DMS53 (cell line): ENCODE results near the gene KCTD1.

Experiments used
- DNase-seq: peaks from one replicate; lab custom pipeline; 2025; lab: John Stamatoyannopoulos, UW

The KCTD1 gene

DNA sequence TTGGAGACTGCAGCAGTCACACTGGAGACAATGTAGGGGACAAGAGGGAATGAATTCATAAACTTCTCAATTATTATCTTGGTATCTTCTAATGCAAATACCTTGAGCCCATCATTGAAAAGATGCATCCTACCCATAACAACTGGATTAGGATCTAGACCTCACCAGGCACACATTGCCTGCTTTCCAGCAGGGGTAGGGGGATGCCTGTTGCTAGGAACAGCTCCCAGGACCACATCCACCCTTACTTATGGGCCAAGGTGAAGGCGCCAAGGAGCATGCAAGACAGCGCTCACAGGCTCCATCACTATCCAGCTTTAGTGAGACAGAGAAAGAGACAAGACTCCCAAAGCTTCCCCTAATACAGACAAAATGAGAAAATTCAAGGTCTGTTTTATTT is 24.4 kb downstream of the KCTD1 start:
- no peak for DNase-seq

DNA sequence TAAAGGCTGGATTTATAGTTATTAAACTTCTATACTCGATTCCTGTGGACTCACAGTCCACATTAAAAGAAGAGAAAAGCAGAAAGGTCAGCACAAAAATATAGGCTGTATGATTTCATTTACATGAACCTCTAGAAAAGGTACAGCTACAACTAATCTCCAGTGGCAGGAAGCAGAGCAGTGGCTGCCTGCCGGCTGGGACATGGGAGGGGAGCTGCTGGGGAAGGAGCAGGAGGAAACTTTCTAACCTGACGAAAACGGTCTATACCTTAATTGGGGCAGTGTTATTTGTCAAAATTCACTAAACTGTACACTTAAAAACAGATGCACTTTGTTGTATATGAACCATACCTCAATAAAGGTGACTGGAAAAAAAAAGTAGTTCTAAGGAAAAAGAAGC is 26.7 kb downstream of the KCTD1 start:
- DNase-seq: no peak

DNA sequence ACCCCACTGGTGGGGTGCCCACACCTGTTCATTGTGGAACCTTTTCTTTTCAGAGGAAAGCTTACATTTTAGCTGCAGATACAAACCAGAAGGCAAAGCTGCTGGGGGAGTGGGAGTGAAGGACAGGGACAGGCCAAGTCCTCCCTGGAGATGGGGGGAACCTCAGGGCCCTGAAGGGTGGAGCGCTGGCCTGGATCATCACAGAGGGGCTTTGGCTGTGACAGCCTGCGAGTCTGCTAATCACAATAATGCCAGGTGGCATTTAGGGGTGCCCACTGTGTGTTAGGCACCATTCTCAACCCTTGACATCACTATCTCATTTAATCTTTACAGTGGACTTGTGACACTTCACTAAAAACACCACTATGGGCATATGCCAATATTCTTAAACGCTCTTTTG is 27.4 kb downstream of the KCTD1 start:
- DNase-seq: no peak

- no peak for DNase-seq
Measured at GRCh38 chr18:26519114-26519513, 29.2 kb downstream of the KCTD1 start.

GRCh38 chr18:26516964-26517363 is 31.4 kb downstream of the KCTD1 start:
- DNase-seq: no peak

DNA sequence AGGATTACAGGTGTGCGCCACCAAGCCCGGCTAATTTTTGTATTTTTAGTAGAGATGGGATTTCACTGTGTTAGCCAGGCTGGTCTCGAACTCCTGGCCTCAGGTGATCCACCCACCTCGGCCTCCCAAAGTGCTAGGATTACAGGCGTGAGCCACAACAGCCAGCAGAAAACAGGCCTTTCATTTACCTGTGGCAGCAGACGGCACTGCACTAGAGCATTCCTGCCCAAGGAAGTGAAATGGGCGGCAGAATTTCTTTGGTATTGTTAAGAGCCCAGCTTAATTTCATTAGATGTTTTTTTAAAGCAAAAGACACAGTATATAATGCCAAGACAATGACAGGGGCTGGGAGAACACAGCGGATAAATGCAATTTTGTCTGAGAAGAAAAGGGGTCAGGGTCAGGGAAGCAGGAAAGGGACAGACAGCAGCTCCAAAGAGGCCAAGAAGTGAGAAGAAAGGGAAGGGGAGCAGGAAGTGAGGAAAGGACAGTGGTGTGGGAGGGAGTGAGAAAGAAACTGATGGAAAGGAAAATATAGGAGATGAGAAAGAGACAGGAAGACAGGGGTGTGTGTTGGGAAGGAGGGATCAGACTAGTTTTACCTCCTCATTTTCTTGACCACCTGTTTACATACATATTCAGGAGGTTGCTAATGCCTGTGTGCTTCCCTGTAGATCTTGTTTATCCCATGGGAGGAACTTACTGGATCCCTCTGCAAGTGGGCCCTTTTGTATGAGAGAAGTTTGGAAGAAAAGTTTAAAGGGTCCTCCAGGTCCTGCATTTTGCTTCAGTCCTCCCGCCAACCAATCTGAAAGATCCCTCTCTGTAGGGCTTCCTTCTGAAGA is 32.5 kb downstream of the KCTD1 start:
- DNase-seq: no peak

DNA sequence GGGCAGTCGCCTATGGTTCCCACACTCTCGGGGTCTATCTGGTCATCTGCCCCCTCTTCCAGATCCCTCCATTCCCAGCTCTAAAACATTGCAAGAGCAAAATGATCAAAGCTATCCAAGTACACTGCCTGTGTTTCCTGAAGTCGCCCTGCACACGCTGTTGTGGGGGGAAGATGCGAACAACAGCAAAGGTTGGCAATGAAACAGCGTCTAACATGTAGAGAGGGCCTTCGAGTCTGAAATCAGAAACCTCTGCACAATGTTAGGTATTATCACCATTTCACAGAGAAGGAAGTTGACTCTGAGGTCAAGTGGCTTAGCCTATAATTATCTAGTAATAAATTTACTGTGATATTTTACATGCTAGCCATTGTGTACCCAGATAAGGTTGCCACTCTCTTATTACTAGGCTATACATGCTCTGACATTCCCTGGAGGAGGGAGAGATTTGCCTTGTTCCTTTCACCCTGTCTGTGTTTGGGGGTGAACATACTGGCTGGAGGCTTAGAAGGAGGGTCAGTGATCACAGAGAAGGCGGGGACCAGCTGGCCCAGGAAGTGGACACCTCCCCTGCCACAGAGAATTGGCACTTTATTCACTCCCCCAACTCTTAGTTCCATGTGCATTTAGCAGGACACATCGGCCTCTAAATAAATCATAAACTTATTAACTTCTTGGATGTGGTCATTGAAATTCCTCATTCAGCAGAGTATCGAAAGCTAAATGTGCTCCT is 36.8 kb downstream of the KCTD1 start:
- DNase-seq: peak; percentile 44

GRCh38 chr18:26510337-26510736 is 38.0 kb downstream of the KCTD1 start:
- DNase-seq: peak; percentile 2

DNA sequence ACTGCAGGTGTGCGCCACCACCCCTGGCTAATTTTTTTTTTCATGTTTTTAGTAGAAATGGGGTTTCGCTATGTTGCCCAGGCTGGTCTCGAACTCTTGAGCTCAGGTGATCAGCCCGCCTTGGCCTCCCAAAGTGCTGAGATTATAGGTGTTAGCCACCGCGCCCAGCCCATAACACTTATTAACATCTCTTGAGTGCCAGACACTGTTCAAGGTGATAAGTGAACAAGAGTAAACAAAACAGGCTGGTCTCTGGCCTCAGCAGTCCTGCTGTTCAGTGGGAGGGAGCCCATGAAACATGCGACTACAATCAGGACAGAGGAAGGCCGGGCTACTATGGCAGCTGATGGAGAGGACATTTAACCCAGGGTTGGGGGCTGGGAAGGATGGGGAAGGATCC is 42.3 kb downstream of the KCTD1 start:
- peak; percentile 8 for DNase-seq

DNA sequence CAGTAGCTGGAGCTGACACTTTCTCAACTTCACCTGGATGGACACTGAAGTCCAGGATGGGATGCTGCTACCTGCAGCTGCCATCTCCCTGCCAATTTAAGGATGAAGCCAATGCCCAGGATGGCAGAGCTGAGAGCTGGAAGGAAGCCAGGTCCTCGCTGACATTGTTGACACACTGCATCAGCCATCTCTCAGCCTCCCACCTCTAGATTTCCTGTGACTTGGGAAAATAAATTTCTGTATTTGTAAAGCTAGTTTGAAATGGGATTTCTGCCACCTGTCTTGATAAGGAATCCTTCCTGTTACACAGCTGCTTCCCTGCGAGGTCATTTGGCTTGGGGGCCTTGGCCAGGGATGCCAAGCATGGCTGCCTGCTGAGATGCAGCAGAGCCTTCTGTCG is 43.5 kb downstream of the KCTD1 start:
- DNase-seq: peak; percentile 70

- DNase-seq: peak; percentile 35
Measured at GRCh38 chr18:26503382-26503781, 45.0 kb downstream of the KCTD1 start.

DNA sequence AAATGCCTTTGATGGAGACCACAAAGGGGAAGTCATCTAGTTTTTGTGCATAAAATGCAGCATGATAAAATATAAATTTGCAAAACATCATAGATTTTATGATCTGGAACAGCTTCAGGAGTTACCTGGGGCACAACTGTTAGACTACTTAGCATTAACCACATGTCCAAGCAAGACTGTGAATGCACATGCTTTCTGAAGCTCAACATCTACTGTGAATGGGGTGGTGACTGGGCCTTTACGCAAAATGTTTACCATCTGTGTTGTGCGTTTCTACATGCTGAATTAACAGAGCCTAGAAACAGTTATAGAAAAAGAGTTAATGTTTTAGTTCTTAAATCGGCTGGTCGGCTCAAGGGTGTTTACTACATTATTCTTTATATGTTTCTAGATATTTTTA is 45.5 kb downstream of the KCTD1 start:
- peak; percentile 2 for DNase-seq

DNA sequence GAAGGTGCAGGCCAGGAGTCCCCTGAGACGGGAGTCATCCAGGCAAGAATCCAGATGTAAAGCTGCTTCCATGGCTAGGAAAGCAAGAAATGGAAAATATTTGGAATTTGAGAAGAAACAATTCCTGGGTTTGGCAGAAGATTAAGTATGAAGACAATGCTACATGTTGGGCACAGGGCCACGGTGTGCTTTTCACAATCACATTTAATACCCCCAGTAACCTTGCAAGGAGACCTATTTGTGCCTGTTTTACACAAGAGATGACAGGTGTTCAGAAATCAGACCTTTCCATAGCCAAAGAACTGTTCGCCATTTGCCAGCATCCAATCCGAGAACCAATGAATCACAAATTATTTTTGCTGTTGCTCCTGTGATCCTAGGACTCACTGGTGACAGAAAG is 50.5 kb downstream of the KCTD1 start:
- no peak for DNase-seq

DNA sequence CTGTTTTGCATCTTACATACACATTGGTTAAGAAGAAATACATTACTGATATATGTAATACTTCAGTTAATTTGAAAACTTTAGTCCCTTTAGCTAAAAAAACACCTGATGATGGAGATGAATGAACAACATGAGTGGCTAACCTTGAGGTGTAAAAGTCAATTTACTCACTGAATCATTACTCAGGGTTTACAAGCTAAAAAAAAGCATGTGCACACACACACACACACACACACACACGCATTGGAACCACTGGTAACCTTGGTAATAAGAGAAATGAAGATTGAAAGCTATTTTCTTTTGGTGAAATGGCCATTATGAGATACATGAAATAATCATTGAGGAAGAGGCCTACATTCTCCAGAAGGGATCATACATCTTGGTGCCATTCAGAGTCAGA is 51.8 kb downstream of the KCTD1 start:
- DNase-seq: no peak

- no peak for DNase-seq
Measured at GRCh38 chr18:26495287-26495686, 53.1 kb downstream of the KCTD1 start.

DNA sequence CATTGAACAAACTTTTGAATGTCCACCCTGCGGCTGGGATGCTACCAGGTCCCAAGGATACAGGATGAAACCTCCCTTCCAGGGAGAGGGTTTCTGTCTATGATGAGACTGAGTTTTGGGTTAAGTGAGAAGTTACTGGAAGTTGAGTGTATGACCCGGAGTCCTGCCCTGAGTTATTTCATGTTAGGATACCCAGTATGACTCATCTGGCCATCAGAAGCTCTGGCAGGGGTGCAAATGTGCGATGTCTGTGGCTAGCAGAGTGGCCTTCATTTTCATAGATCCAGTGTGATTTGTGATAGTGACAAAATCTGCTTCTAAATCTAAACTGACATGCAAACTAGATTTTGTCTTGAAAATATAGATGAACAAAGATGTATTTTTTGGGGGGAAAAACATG is 55.3 kb downstream of the KCTD1 start:
- no peak for DNase-seq

DNA sequence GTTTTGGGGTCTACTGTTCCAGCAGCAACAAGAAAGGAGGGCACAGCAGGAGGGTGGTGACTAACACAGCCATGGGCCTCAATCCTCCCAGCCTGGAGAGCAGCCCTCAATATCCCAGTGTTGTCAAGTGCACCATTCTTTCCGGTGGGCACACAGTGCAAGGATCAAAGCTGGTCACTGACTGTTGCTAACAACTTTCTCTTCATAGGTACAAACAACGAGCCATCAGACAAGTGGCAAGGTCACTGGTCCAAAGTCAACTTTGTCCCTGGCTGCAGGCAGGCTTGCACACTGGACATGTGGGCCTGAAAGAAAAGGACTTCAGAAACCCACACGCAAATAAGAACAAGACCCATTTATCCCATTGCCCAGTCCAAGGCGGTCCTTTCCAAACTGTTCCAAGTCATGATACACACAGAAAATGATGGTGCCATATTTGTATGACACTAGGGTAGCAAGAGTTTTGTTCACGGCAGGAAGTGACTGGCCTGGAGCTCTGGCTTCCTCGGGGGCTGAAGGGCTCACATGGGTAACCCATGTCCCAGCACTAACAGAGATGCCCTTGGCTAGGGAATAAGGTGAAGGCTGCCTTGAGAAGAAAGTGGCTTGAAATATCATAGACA is 57.0 kb downstream of the KCTD1 start:
- DNase-seq: no peak

DNA sequence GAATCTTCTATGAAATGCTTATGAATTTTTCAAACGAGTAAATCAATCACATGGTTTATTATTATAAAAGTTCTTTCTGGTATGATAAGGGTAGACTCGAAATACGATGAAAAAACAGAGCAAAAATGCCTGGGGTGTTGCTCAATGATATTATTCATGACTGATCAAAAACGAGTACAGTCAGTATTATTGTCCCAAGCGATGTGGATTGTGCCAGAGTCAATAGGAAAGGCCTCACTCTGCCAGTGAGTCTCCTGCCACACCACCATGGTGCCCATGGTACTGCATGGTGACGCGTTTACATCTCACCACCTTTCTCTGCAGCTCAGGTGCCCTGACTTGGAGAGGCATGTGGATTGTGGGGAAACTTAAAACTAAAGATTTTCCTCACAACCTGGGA is 58.5 kb downstream of the KCTD1 start:
- DNase-seq: peak; percentile 48

DNA sequence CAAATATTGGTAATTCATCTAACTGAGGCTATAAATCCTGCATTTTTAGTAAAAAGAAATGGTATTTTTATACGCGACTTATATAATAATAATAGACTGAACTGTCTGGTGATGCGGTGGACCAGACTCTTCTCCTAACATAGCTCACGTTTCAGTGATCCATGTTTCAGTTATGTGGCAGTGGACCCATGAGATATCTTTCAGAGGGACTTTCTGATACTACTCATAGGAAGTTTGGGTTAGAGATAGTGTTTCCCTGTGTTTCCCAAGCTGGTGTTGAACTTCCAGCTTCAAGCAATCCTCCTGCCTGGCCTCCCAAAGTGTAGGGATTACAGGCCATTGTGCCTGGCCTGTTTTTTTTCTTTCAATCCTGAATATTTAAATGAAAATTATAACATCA is 59.2 kb downstream of the KCTD1 start:
- DNase-seq: no peak

- no peak for DNase-seq
Measured at GRCh38 chr18:26488417-26489009, 59.8 kb downstream of the KCTD1 start.

- DNase-seq: no peak
Measured at GRCh38 chr18:26487437-26487836, 60.9 kb downstream of the KCTD1 start.

GRCh38 chr18:26483633-26484032 is 64.7 kb downstream of the KCTD1 start:
- no peak for DNase-seq

GRCh38 chr18:26482569-26482968 is 65.8 kb downstream of the KCTD1 start:
- peak; percentile 21 for DNase-seq
